Activated CD4-positive, alpha-beta memory T cell treated with anti-CD3 and anti-CD28 coated beads for 36 hours (primary cell): ENCODE measurements around the gene CIB1. TPM values are rescaled to one million over a fixed set of nuclear protein-coding genes. Genes with fewer than 3 reads are reported as not detected.
A peak's percentile ranks its signal among the peaks of the same experiment; 100 is the strongest.
"Not testable (repeated sequence)": the region's sequence is repeated elsewhere in the genome, so short reads cannot be mapped to it uniquely, and the experiment has no call there.

Experiments used
- CTCF ChIA-PET: fragments of 350-600 bp; sonication (Branson Sonifier 250); formaldehyde crosslinking; loops from one replicate; lab custom pipeline; 2021; ENCODE audit warnings: antibody characterized with exemption, inconsistent platforms; lab: Charles Lee
- POLR2A ChIA-PET: fragments of 350-600 bp; sonication (Branson Sonifier 250); formaldehyde crosslinking; loops from one replicate; lab custom pipeline; 2021; ENCODE audit warnings: antibody characterized with exemption; lab: Charles Lee
- DNase-seq: peaks from one replicate; pipeline ENCODE4 v3.0.0-alpha.2; 2020
- H3K27ac Mint-ChIP-seq: one replicate; pipeline ENCODE4 v1.8.0; 2021; ENCODE audit warnings: mixed read lengths
- H3K27me3 Mint-ChIP-seq: one replicate; pipeline ENCODE4 v1.8.0; 2021; ENCODE audit warnings: mixed read lengths
- H3K36me3 Mint-ChIP-seq: one replicate; pipeline ENCODE4 v1.8.0; 2021; ENCODE audit warnings: mixed read lengths
- H3K4me1 Mint-ChIP-seq: one replicate; pipeline ENCODE4 v1.8.0; 2021; ENCODE audit warnings: low read depth, mixed read lengths
- H3K4me3 Mint-ChIP-seq: one replicate; pipeline ENCODE4 v1.8.0; 2021; ENCODE audit warnings: mild to moderate bottlenecking, mixed read lengths
- H3K9me3 Mint-ChIP-seq: one replicate; pipeline ENCODE4 v1.8.0; 2021; ENCODE audit warnings: mixed read lengths
- intact Hi-C: fragments of 100-400 bp; cut with micrococcal nuclease; formaldehyde crosslinking; loops from one replicate; pipeline ENCODE4 v1.15.1; 2023
- total RNA-seq, 2 experiments: library from RNA; stranded (reverse); gene quantifications; one replicate each; pipeline ENCODE4 v1.2.3, GENCODE V29; 2021

Gene CIB1
- 100 to 1,000 TPM; 162 to 170 TPM for total RNA-seq

GRCh38 chr15:90233387-90234095, at the start of gene CIB1:
Gene CIB1 (minus strand): TSS chr15:90233941. CDS start chr15:90233885, 56 bp downstream.
- intact Hi-C loops, result loop anchor here (1.0 to 5.0 kb wide), 8 partner anchors 32 to 699 kb away; partner anchors contain the start of genes AP3S2, HDDC3, IQGAP1 and NGRN
- peaks cover 54% of the 10 kb centered on the region for H3K4me1 Mint-ChIP-seq
- H3K4me3 Mint-ChIP-seq, result peak within 1 kb of the TSS; percentile 94
- DNase-seq, result peak; percentile 99
- H3K36me3 Mint-ChIP-seq, result peaks cover 39% of the 10 kb centered on the region
- peak within 1 kb of the TSS; percentile 92 for H3K27ac Mint-ChIP-seq
- CTCF ChIA-PET, result interaction anchor here (0.7 to 4.3 kb wide), 11 partner anchors 12 to 131 kb away, joined by 3 to 18 read pairs (median 4); partner anchors contain the start of genes IDH2 and TTLL13
- H3K27me3 Mint-ChIP-seq, result no peaks in the 10 kb centered on the region
- POLR2A ChIA-PET, result interaction anchor here (0.5 to 4.7 kb wide), 15 partner anchors 10 to 702 kb away, joined by 3 to 30 read pairs (median 4); partner anchors contain the start of genes AP3S2, MAN2A2, NGRN and SEMA4B
- H3K9me3 Mint-ChIP-seq, result no peaks in the 10 kb centered on the region

- H3K4me3 Mint-ChIP-seq, intact Hi-C loops, H3K27ac Mint-ChIP-seq, H3K27me3 Mint-ChIP-seq, H3K36me3 Mint-ChIP-seq, H3K9me3 Mint-ChIP-seq, H3K4me1 Mint-ChIP-seq, POLR2A ChIA-PET, DNase-seq: not testable (repeated sequence)
- CTCF ChIA-PET, result interaction anchor here (0.6 to 3.7 kb wide), 3 partner anchors 12 to 126 kb away, joined by 3 to 16 read pairs (median 4); partner anchors contain the start of gene TTLL13
Measured at GRCh38 chr15:90281637-90282036, 47.9 kb upstream of the CIB1 start.

- H3K9me3 Mint-ChIP-seq, POLR2A ChIA-PET, CTCF ChIA-PET, DNase-seq, H3K27ac Mint-ChIP-seq, H3K4me3 Mint-ChIP-seq, intact Hi-C loops, H3K27me3 Mint-ChIP-seq, H3K36me3 Mint-ChIP-seq, H3K4me1 Mint-ChIP-seq: not testable (repeated sequence)
Measured at GRCh38 chr15:90280743-90281142, 47.0 kb upstream of the CIB1 start.

- H3K27ac Mint-ChIP-seq, intact Hi-C loops, POLR2A ChIA-PET, H3K27me3 Mint-ChIP-seq, H3K9me3 Mint-ChIP-seq, H3K4me1 Mint-ChIP-seq, H3K4me3 Mint-ChIP-seq, DNase-seq: not testable (repeated sequence)
- H3K36me3 Mint-ChIP-seq, result peaks cover 11% of the 10 kb centered on the region
- CTCF ChIA-PET, result interaction anchor here (0.6 kb wide), 1 partner anchor 126 kb away, joined by 4 read pairs; no protein-coding TSS in a partner anchor
Measured at GRCh38 chr15:90278467-90278866, 44.7 kb upstream of the CIB1 start.

- DNase-seq, result no peak
- ChIA-PET POLR2A (no interaction called here), CTCF (no interaction called here)
- Mint-ChIP-seq H3K4me3 (no peak overlapping the region), H3K27me3 (no peaks in the 10 kb centered on the region), H3K27ac (peak overlapping the region; percentile 72), H3K36me3 (peaks cover 51% of the 10 kb centered on the region), H3K4me1 (peaks cover 53% of the 10 kb centered on the region), H3K9me3 (no peaks in the 10 kb centered on the region)
- intact Hi-C loops, result no loop called here
Measured at GRCh38 chr15:90271459-90272166, 37.9 kb upstream of the CIB1 start.

GRCh38 chr15:90270502-90271150, 36.9 kb upstream of the CIB1 start:
- H3K27ac Mint-ChIP-seq, result peak overlapping the region; percentile 72
- peaks cover 54% of the 10 kb centered on the region for H3K4me1 Mint-ChIP-seq
- DNase-seq, result no peak
- peaks cover 49% of the 10 kb centered on the region for H3K36me3 Mint-ChIP-seq
- POLR2A ChIA-PET, result no interaction called here
- H3K4me3 Mint-ChIP-seq, result no peak overlapping the region
- no peaks in the 10 kb centered on the region for H3K9me3 Mint-ChIP-seq
- CTCF ChIA-PET, result interaction anchor here (0.6 to 1.0 kb wide), 2 partner anchors 22 to 686 kb away, joined by 3 read pairs; no protein-coding TSS in a partner anchor
- intact Hi-C loops, result no loop called here
- H3K27me3 Mint-ChIP-seq, result no peaks in the 10 kb centered on the region

GRCh38 chr15:90268415-90268814, 34.7 kb upstream of the CIB1 start:
- H3K4me3 Mint-ChIP-seq, result peak overlapping the region; percentile 58
- DNase-seq, result no peak
- peaks cover 42% of the 10 kb centered on the region for H3K36me3 Mint-ChIP-seq
- peak overlapping the region; percentile 40 for H3K27ac Mint-ChIP-seq
- ChIA-PET CTCF (interaction anchor here (1.0 to 2.7 kb wide), 4 partner anchors 25 to 569 kb away, joined by 3 to 10 read pairs (median 4); partner anchors contain the start of genes CIB1 and GDPGP1), POLR2A (no interaction called here)
- H3K27me3 Mint-ChIP-seq, result no peaks in the 10 kb centered on the region
- intact Hi-C loops, result no loop called here
- H3K9me3 Mint-ChIP-seq, result no peaks in the 10 kb centered on the region
- peaks cover 61% of the 10 kb centered on the region for H3K4me1 Mint-ChIP-seq

GRCh38 chr15:90266485-90266884, 32.7 kb upstream of the CIB1 start:
- no peaks in the 10 kb centered on the region for H3K27me3 Mint-ChIP-seq
- H3K9me3 Mint-ChIP-seq, result no peaks in the 10 kb centered on the region
- peak overlapping the region; percentile 97 for H3K27ac Mint-ChIP-seq
- peak overlapping the region; percentile 92 for H3K4me3 Mint-ChIP-seq
- ChIA-PET CTCF (interaction anchor here (0.6 to 2.7 kb wide), 5 partner anchors 10 to 53 kb away, joined by 3 to 10 read pairs (median 3); no protein-coding TSS in a partner anchor), POLR2A (interaction anchor here (1.1 to 2.2 kb wide), 2 partner anchors 34 to 166 kb away, joined by 3 to 30 read pairs; partner anchors contain the start of genes CIB1 and GDPGP1)
- intact Hi-C loops, result no loop called here
- peaks cover 33% of the 10 kb centered on the region for H3K36me3 Mint-ChIP-seq
- H3K4me1 Mint-ChIP-seq, result peaks cover 47% of the 10 kb centered on the region
- peak; percentile 58 for DNase-seq

GRCh38 chr15:90266061-90266431, 32.3 kb upstream of the CIB1 start:
- ChIA-PET POLR2A (interaction anchor here (0.7 to 2.2 kb wide), 6 partner anchors 34 to 372 kb away, joined by 3 to 30 read pairs (median 3); partner anchors contain the start of genes AP3S2, CIB1 and GDPGP1), CTCF (interaction anchor here (0.6 to 2.7 kb wide), 4 partner anchors 27 to 54 kb away, joined by 3 to 10 read pairs (median 3); no protein-coding TSS in a partner anchor)
- peak; percentile 66 for DNase-seq
- peaks cover 29% of the 10 kb centered on the region for H3K36me3 Mint-ChIP-seq
- intact Hi-C loops, result no loop called here
- peak overlapping the region; percentile 92 for H3K4me3 Mint-ChIP-seq
- peak overlapping the region; percentile 97 for H3K27ac Mint-ChIP-seq
- peaks cover 42% of the 10 kb centered on the region for H3K4me1 Mint-ChIP-seq
- H3K9me3 Mint-ChIP-seq, result no peaks in the 10 kb centered on the region
- H3K27me3 Mint-ChIP-seq, result no peaks in the 10 kb centered on the region

GRCh38 chr15:90265271-90266060, 31.7 kb upstream of the CIB1 start, which contains the start of gene NGRN:
Gene NGRN (plus strand): TSS chr15:90265672. CDS start chr15:90265713, 41 bp downstream.
- H3K36me3 Mint-ChIP-seq, result peaks cover 27% of the 10 kb centered on the region

More at GRCh38 chr15:90265271-90266060, 31.7 kb upstream of the CIB1 start, which contains the start of gene NGRN:
- no peaks in the 10 kb centered on the region for H3K9me3 Mint-ChIP-seq
- intact Hi-C loops, result loop anchor here (1.0 kb wide), 1 partner anchor 31 kb away; the partner anchor contains the start of gene GDPGP1
- peak within 1 kb of the TSS; percentile 92 for H3K4me3 Mint-ChIP-seq
- peaks cover 38% of the 10 kb centered on the region for H3K4me1 Mint-ChIP-seq
- peak within 1 kb of the TSS; percentile 97 for H3K27ac Mint-ChIP-seq
- ChIA-PET POLR2A (interaction anchor here (0.7 to 2.2 kb wide), 6 partner anchors 33 to 372 kb away, joined by 3 to 30 read pairs (median 3); partner anchors contain the start of genes AP3S2, CIB1 and GDPGP1), CTCF (interaction anchor here (0.6 to 1.2 kb wide), 3 partner anchors 32 to 54 kb away, joined by 3 read pairs; no protein-coding TSS in a partner anchor)
- H3K27me3 Mint-ChIP-seq, result no peaks in the 10 kb centered on the region
- DNase-seq, result peak; percentile 96
